Mucosa of descending colon (tissue), 3 donors: ENCODE results near the gene BLID. TPM values are rescaled to one million over a fixed set of nuclear protein-coding genes. Genes with fewer than 3 reads are reported as not detected.

Experiments used
- ATAC-seq: fragments of 200-7000 bp; cut with Tn5 transposase; one replicate; pipeline ENCODE4 v1.9.1; 2020; ENCODE audit warnings: mild to moderate bottlenecking, moderate library complexity
- DNase-seq, 3 donors: peaks; one replicate each; pipeline ENCODE4 v3.0.0-alpha.2; 2020
- H3K36me3 ChIP-seq: fragments of 200-600 bp; one replicate; pipeline ENCODE4 v1.8.0; 2021; ENCODE audit warnings: low read depth, mild to moderate bottlenecking
- H3K4me1 ChIP-seq: fragments of 200-600 bp; one replicate; pipeline ENCODE4 v1.8.0; 2021; ENCODE audit warnings: low read depth, mild to moderate bottlenecking
- H3K4me3 ChIP-seq: fragments of 200-600 bp; one replicate; pipeline ENCODE4 v1.8.0; 2021; ENCODE audit warnings: mild to moderate bottlenecking
- H3K9me3 ChIP-seq: fragments of 200-600 bp; one replicate; pipeline ENCODE4 v1.8.0; 2021; ENCODE audit warnings: mild to moderate bottlenecking
- intact Hi-C, 2 donors: fragments of 100-400 bp; cut with DNase I in 1 of 2; cut with micrococcal nuclease in 1 of 2; formaldehyde crosslinking; loops; one replicate each; pipeline versions ENCODE4 v1.11.0 to v1.11.1; 2022; cut with DNase I, micrococcal nuclease
- total RNA-seq, 3 donors: library from RNA; stranded (reverse); fragmentation: NEBNext Ultra II Directional in 2 of 3; extraction: Animal tissue kit (Norgen Biotek cat#: 25700) in 2 of 3; gene quantifications; one replicate each; pipeline versions ENCODE4 v1.2.1 to v1.2.4, GENCODE V29; 2021 to 2023
- TF ChIP-seq, protein P1 (sequence below): fragments of 200-600 bp; IDR thresholded peaks from one replicate; pipeline ENCODE4 v1.8.0; 2022; ENCODE audit warnings: antibody characterized with exemption, mild to moderate bottlenecking
- donor health status: DM: no; HTN: no; CAD: no; lungs with moderate emphysema.
- donor health status: DM: no; HTN: no; CAD: no.
- donor health status: DM: no; HTN: yes; CAD: no.

The BLID gene
- total RNA-seq, 3 donors from 2014 or later: 0.73 TPM; not detected in 2

DNA sequence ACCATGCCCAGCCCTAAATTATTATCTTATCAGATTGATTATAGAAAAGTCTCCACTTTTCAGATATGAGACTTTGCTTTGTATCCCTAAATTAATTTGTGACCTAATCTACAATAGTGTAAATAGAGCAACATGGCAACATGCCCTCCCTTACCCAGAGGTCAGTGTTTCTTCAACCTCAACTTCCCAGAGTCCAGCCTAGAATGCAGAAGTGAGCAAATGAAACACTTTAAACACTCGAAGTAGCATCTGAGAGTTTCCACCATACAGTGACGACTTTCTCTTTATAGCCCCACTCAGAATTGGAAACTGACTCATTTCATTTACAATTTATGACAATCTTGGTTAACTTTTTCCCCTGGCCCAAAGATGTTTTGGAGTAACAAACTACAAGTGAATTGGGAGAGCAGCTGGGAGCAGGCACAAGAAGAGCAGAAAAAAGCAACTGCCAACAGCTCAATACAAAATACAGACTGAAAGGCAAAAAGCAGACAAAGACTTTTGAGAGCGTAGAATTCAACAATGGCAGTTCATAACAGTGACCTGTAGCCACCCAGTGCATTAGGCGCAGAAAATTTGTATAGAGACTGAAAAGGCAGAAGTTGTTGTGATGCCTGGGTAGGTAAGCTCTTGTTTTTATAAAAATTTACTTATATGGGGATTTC, 10.1 kb upstream of the BLID start:
- ATAC-seq (no peak), DNase-seq (no peak)
- intact Hi-C loops: no loop called here
- no peaks in the 10 kb centered on the region for H3K9me3 ChIP-seq
- no peak overlapping the region for H3K4me3 ChIP-seq
- no peaks in the 10 kb centered on the region for H3K4me1 ChIP-seq
- no peaks in the 10 kb centered on the region for H3K36me3 ChIP-seq
- TF ChIP-seq, protein P1, sequence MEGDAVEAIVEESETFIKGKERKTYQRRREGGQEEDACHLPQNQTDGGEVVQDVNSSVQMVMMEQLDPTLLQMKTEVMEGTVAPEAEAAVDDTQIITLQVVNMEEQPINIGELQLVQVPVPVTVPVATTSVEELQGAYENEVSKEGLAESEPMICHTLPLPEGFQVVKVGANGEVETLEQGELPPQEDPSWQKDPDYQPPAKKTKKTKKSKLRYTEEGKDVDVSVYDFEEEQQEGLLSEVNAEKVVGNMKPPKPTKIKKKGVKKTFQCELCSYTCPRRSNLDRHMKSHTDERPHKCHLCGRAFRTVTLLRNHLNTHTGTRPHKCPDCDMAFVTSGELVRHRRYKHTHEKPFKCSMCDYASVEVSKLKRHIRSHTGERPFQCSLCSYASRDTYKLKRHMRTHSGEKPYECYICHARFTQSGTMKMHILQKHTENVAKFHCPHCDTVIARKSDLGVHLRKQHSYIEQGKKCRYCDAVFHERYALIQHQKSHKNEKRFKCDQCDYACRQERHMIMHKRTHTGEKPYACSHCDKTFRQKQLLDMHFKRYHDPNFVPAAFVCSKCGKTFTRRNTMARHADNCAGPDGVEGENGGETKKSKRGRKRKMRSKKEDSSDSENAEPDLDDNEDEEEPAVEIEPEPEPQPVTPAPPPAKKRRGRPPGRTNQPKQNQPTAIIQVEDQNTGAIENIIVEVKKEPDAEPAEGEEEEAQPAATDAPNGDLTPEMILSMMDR: no peak

DNA sequence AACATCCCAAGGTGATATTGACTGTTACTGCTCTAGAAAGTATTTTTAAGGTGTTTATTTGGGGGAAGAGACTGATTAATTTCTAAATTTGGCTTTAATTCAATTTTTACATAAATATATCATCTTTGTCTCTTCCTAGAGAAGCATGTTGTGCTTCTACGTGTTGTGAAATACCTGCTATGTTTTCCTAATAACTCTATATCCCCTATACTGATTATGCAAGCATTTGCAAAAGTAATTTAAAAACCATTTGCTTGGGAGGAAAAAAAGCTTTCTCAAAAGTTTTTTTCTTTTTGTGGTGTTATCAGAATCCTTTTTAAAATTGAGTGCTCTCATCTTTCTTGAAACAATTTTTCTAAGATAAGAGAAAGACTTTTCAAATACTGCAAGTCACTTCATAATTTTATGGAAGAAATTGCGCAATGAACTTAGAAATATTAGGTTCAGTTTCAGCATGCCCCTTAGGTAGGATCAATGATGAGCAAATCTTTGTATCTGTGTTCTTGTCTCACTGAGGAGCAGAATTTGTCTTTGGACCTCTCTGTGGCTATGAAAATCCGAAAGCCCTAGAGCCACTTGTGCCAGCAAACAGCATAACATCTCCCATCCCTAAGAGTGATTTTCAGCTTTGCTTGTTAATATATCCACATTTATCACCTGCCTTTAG, 7.4 kb upstream of the BLID start:
- TF ChIP-seq, protein P1: no peak
- Histone ChIP-seq H3K4me3 (no peak overlapping the region), H3K4me1 (no peaks in the 10 kb centered on the region), H3K36me3 (no peaks in the 10 kb centered on the region), H3K9me3 (no peaks in the 10 kb centered on the region)
- ATAC-seq (no peak), DNase-seq (no peak)
- intact Hi-C loops: no loop called here

DNA sequence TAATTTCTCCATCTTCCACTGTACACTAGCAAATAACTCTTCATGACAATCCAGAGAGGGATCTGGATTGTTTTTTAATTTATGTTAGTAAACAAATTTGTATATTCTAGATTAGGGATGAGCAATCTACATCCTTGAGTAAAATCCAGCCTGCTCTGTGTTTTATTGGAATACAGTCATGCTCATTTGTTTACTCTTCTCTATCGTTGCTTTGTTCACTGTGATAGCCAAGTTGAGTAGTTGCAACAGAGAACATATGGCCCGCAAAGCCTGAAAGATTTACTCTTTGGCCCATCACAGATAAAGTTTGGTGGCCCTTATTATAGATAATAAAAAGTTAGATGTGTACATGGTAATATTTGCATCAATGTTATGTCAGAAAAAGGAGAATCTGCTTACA, 6.2 kb upstream of the BLID start:
- no peaks in the 10 kb centered on the region for H3K4me1 ChIP-seq
- DNase-seq: no peak
- intact Hi-C loops: no loop called here
- no peaks in the 10 kb centered on the region for H3K9me3 ChIP-seq
- no peak for ATAC-seq
- TF ChIP-seq, protein P1: no peak
- no peak overlapping the region for H3K4me3 ChIP-seq
- no peaks in the 10 kb centered on the region for H3K36me3 ChIP-seq

GRCh38 chr11:122120096-122120495, 4.1 kb upstream of the BLID start:
- intact Hi-C loops: no loop called here
- H3K4me1 ChIP-seq: no peaks in the 10 kb centered on the region
- H3K36me3 ChIP-seq: no peaks in the 10 kb centered on the region
- no peaks in the 10 kb centered on the region for H3K9me3 ChIP-seq
- TF ChIP-seq, protein P1: no peak
- H3K4me3 ChIP-seq: no peak overlapping the region
- ATAC-seq: no peak
- no peak for DNase-seq

DNA sequence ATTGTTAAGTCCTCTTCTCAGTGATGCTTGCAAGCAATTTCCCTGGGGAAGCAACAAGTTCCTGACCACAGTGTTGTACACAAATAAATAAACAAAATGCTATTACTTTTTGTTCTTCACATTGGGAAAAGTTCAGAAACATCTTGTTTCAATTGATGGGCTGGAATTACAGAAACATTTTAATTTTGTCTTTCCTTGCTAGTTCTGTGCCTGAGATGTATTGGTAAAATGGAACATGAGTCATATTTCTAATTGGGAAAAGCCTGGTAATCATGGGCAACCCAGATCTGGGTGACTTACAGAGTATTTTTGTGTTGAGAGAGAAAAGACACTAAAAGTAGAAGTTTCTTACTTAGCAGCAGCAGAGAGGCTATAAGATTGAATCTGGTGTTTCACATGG, 576 bp upstream of the BLID start:
- no peak for ATAC-seq

More for the DNA sequence above, 576 bp upstream of the BLID start:
- H3K4me3 ChIP-seq: no peak overlapping the region
- TF ChIP-seq, protein P1: no peak
- no peak for DNase-seq
- no peaks in the 10 kb centered on the region for H3K9me3 ChIP-seq
- no peaks in the 10 kb centered on the region for H3K36me3 ChIP-seq
- intact Hi-C loops: no loop called here
- no peaks in the 10 kb centered on the region for H3K4me1 ChIP-seq
